ENCODE data around the gene CSMD2. TPM values are rescaled to one million over a fixed set of nuclear protein-coding genes. Genes with fewer than 3 reads are reported as not detected.

Gene CSMD2
- polyA plus RNA-seq, 1 of the 3 experiments (the other 2 are of a cell fraction), result not detected

DNA sequence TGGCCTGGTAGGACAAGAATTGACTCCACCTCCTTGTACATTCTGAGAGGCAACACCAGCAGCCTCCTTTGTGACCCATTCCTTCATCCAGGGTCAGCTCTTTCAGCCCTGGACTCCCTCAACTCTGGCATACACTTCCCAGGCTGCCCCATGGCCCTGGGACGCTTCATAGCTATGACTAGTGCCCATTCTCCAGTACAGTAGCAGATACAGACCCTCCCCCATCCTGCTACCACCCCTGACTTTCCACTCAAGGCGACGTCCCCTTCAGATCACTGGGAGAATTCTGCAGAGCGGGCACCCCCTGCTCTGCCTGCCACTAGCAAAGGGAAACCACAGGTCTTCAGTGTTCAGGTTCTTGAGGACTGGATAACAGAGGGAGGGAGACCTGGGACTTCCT is 400.9 kb downstream of the CSMD2 start:
- H4K20me1 ChIP-seq (ENCODE audit: insufficient read depth), result no peaks in the 10 kb centered on the region
- no peaks in the 10 kb centered on the region for H3K9me2 ChIP-seq
- no peak overlapping the region for H2AFZ ChIP-seq (ENCODE audit: low read depth)
- H3K9me3 ChIP-seq, result no peaks in the 10 kb centered on the region
- no peaks in the 10 kb centered on the region for H3F3A ChIP-seq (replicated peaks; ENCODE audit: insufficient read depth)
- WGBS (ENCODE audit: low lambda C conversion rate), result 16% methylated on average over 4 of the region's 4 CpGs
- H3K36me3 ChIP-seq (replicated peaks in 1 of 2; ENCODE audit: control insufficient read depth in 1 of 2, insufficient read depth in 2 of 2, low read length in 1 of 2), result no peaks in the 10 kb centered on the region
- H3K27ac ChIP-seq (ENCODE audit: low read depth in 2 of 2, low read length in 1 of 2), result no peak overlapping the region
- no peak overlapping the region for H3K9ac ChIP-seq
- no peak for TF ChIP-seq EZH2phosphoT487 (IDR thresholded peaks at IDR 0.05; ENCODE audit: borderline replicate concordance, low read depth)
- TF ChIP-seq FOXJ3 (CRISPR knock-in tag; IDR thresholded peaks at IDR 0.05), result no peak
- ChIA-PET POLR2A (no interaction called here), CTCF (no interaction called here)
- no peak overlapping the region for H3K4me3 ChIP-seq (ENCODE audit: low read depth in 2 of 2, low read length in 1 of 2)
- H3K79me2 ChIP-seq (ENCODE audit: insufficient read depth), result no peaks in the 10 kb centered on the region
- no peaks in the 10 kb centered on the region for H3K4me1 ChIP-seq (ENCODE audit: control insufficient read depth in 1 of 2, insufficient read depth in 2 of 2, low read depth in 1 of 2, low read length in 1 of 2)
- no peaks in the 10 kb centered on the region for H3K27me3 ChIP-seq (ENCODE audit: insufficient read depth)
- H3K4me2 ChIP-seq, result no peak overlapping the region
- no peak for DNase-seq

DNA sequence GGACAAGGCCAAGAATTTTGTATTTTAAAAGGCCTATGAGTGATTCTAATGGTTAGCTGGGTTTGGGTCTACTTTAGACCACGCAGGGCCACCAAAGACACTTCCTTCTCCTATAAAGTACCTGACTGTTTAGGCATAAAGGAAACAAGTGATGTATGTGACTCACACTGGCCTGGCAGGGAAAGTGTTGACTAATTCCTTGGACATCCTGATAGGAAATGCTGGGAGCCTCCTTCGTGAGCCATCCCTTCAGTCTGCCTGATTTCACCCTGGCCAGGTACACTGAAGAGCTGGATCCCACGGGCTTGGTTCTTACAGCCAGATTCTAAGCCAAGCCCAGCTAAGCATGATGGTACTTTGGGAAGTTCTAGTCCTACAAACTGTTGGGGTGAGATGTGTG is 401.6 kb downstream of the CSMD2 start:
- no peaks in the 10 kb centered on the region for H3K4me1 ChIP-seq (ENCODE audit: control insufficient read depth in 1 of 2, insufficient read depth in 2 of 2, low read depth in 1 of 2, low read length in 1 of 2)
- H3K4me3 ChIP-seq (ENCODE audit: low read depth in 2 of 2, low read length in 1 of 2), result no peak overlapping the region
- H3K9me3 ChIP-seq, result no peaks in the 10 kb centered on the region
- no peak overlapping the region for H3K9ac ChIP-seq
- H3K27me3 ChIP-seq (ENCODE audit: insufficient read depth), result no peaks in the 10 kb centered on the region
- WGBS (ENCODE audit: low lambda C conversion rate), result 23% methylated on average over 2 of the region's 3 CpGs
- no peaks in the 10 kb centered on the region for H3F3A ChIP-seq (replicated peaks; ENCODE audit: insufficient read depth)
- H3K27ac ChIP-seq (ENCODE audit: low read depth in 2 of 2, low read length in 1 of 2), result no peak overlapping the region
- ChIA-PET CTCF (no interaction called here), POLR2A (no interaction called here)
- H3K4me2 ChIP-seq, result no peak overlapping the region
- no peaks in the 10 kb centered on the region for H3K9me2 ChIP-seq
- no peak for TF ChIP-seq TEAD4 (IDR thresholded peaks at IDR 0.05; ENCODE audit: borderline replicate concordance, insufficient read depth)
- TF ChIP-seq MEF2A (IDR thresholded peaks at IDR 0.05; ENCODE audit: borderline replicate concordance, low read depth), result no peak
- no peak for TF ChIP-seq FOXM1 (IDR thresholded peaks at IDR 0.05; ENCODE audit: low read depth)
- no peak for TF ChIP-seq RFX5 (IDR thresholded peaks at IDR 0.05; ENCODE audit: low read length)
- TF ChIP-seq YY1 (IDR thresholded peaks at IDR 0.05; ENCODE audit: low read depth), result no peak
- TF ChIP-seq, protein P1, sequence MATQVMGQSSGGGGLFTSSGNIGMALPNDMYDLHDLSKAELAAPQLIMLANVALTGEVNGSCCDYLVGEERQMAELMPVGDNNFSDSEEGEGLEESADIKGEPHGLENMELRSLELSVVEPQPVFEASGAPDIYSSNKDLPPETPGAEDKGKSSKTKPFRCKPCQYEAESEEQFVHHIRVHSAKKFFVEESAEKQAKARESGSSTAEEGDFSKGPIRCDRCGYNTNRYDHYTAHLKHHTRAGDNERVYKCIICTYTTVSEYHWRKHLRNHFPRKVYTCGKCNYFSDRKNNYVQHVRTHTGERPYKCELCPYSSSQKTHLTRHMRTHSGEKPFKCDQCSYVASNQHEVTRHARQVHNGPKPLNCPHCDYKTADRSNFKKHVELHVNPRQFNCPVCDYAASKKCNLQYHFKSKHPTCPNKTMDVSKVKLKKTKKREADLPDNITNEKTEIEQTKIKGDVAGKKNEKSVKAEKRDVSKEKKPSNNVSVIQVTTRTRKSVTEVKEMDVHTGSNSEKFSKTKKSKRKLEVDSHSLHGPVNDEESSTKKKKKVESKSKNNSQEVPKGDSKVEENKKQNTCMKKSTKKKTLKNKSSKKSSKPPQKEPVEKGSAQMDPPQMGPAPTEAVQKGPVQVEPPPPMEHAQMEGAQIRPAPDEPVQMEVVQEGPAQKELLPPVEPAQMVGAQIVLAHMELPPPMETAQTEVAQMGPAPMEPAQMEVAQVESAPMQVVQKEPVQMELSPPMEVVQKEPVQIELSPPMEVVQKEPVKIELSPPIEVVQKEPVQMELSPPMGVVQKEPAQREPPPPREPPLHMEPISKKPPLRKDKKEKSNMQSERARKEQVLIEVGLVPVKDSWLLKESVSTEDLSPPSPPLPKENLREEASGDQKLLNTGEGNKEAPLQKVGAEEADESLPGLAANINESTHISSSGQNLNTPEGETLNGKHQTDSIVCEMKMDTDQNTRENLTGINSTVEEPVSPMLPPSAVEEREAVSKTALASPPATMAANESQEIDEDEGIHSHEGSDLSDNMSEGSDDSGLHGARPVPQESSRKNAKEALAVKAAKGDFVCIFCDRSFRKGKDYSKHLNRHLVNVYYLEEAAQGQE (IDR thresholded peaks at IDR 0.05; ENCODE audit: low read depth, low read length), result no peak
- TF ChIP-seq, protein P2, sequence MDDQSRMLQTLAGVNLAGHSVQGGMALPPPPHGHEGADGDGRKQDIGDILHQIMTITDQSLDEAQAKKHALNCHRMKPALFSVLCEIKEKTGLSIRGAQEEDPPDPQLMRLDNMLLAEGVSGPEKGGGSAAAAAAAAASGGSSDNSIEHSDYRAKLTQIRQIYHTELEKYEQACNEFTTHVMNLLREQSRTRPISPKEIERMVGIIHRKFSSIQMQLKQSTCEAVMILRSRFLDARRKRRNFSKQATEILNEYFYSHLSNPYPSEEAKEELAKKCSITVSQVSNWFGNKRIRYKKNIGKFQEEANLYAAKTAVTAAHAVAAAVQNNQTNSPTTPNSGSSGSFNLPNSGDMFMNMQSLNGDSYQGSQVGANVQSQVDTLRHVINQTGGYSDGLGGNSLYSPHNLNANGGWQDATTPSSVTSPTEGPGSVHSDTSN (IDR thresholded peaks at IDR 0.05), result no peak
- no peak for TF ChIP-seq NFIC (IDR thresholded peaks at IDR 0.05; ENCODE audit: borderline replicate concordance)
- no peak for TF ChIP-seq CHD2 (IDR thresholded peaks at IDR 0.05; ENCODE audit: low read length, partially characterized antibody)
- no peaks in the 10 kb centered on the region for H3K79me2 ChIP-seq (ENCODE audit: insufficient read depth)
- H4K20me1 ChIP-seq (ENCODE audit: insufficient read depth), result no peaks in the 10 kb centered on the region
- DNase-seq, result no peak
- no peaks in the 10 kb centered on the region for H3K36me3 ChIP-seq (replicated peaks in 1 of 2; ENCODE audit: control insufficient read depth in 1 of 2, insufficient read depth in 2 of 2, low read length in 1 of 2)
- H2AFZ ChIP-seq (ENCODE audit: low read depth), result no peak overlapping the region
